ENCODE results near the gene FOXB1. TPM values are rescaled to one million over a fixed set of nuclear protein-coding genes. Genes with fewer than 3 reads are reported as not detected.
A peak's percentile ranks its signal among the peaks of the same experiment; 100 is the strongest.

The FOXB1 gene
- total and polyA plus RNA-seq, 8 donors, result not detected

DNA sequence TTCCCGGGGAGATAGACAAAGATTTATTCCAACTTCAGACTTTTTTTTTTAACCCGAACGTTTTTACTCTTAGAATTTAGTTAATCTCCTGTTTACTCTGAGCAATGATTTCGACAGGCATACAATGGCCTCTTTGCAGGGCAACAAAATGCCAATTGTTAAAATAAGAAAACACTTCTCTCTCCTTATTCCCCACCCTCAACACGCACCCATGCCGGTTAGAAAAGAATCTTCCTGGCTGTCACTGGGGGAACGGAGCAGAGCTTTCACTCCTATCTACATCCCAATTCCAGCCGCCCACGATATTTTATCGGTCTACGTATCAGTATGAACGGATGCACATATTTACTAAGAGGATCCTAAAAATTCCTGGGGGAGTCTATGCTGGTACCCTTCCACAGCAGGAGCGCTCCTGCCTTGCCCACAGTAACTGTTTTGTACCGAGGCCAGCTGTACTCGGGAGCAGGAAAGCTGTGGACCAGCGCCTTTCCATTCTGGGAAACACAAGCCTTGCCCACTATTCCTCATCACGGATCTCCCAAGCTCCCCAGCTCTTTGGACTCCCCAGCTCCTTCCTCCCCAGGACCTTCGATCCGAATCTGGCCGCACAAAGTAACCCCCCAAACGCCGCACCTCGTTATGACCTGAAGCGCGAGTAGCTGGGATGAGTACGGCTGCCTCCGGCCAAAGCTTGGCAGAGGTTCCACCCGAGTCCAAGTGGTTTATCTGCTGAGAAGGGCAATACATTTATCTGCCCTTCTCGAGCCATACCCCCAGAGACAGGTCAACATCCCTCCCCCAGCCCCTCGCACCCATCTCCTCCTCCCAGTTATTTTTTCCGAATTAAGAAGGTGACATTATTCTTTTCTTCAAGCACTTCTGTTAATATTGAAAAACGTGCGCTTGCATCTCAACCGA, 2.2 kb upstream of the FOXB1 start:
- ATAC-seq, result no peak
- no peak for DNase-seq
- TF ChIP-seq, protein P1, sequence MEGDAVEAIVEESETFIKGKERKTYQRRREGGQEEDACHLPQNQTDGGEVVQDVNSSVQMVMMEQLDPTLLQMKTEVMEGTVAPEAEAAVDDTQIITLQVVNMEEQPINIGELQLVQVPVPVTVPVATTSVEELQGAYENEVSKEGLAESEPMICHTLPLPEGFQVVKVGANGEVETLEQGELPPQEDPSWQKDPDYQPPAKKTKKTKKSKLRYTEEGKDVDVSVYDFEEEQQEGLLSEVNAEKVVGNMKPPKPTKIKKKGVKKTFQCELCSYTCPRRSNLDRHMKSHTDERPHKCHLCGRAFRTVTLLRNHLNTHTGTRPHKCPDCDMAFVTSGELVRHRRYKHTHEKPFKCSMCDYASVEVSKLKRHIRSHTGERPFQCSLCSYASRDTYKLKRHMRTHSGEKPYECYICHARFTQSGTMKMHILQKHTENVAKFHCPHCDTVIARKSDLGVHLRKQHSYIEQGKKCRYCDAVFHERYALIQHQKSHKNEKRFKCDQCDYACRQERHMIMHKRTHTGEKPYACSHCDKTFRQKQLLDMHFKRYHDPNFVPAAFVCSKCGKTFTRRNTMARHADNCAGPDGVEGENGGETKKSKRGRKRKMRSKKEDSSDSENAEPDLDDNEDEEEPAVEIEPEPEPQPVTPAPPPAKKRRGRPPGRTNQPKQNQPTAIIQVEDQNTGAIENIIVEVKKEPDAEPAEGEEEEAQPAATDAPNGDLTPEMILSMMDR (IDR thresholded peaks at IDR 0.05), result no peak

DNA sequence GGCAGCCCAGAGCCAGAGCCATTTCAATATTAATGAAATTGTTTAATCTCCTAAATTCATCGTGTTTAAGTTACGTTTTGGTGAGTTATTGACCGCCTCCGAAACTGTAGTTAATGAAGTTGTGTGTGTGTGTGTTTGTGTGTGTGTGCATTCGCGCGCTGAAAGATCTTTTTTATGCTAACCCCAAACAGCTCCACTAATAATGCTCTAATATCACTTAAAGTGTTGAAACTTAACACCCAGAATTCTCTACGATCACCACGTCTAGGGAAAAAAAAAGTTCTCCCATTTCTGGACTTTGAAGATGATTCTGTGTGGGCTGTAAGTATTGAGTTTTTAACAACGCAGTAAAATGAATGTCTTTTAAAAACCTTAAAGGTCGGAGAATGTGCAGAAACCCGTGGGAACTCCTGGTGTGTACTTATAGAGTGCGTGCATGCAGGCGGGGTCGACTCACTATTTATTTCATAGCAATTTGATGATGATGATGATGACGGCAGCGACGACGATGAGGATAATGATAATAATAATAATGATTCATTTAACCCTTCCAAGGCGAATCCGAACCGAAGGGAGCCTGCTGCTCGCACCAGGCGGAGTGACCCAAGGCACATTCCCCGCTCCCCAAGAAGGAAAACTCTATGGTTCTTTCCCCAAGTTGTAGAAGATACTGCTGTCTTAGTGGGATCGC, 1.4 kb upstream of the FOXB1 start:
- Histone ChIP-seq H3K4me3 (no peak overlapping the region), H3K27ac (no peak overlapping the region), H3K4me1 (peaks cover 22 to 34% of the 10 kb centered on the region in 2 donors), H3K27me3 (peaks cover 100% of the 10 kb centered on the region in 2 donors), H3K36me3 (no peaks in the 10 kb centered on the region), H3K9me3 (no peaks in the 10 kb centered on the region)
- TF ChIP-seq, protein P1 (IDR thresholded peaks at IDR 0.05), result no peak
- intact Hi-C loops (cut with DNase I), result no loop called here
- no peak for DNase-seq
- ATAC-seq, result no peak

More for the DNA sequence above, 2.2 kb upstream of the FOXB1 start:
- Histone ChIP-seq H3K27me3 (peaks cover 100% of the 10 kb centered on the region in 2 donors), H3K9me3 (no peaks in the 10 kb centered on the region), H3K4me3 (no peak overlapping the region), H3K27ac (no peak overlapping the region), H3K4me1 (peaks cover 22 to 36% of the 10 kb centered on the region in 2 donors), H3K36me3 (no peaks in the 10 kb centered on the region)
- intact Hi-C loops (cut with DNase I), result no loop called here

DNA sequence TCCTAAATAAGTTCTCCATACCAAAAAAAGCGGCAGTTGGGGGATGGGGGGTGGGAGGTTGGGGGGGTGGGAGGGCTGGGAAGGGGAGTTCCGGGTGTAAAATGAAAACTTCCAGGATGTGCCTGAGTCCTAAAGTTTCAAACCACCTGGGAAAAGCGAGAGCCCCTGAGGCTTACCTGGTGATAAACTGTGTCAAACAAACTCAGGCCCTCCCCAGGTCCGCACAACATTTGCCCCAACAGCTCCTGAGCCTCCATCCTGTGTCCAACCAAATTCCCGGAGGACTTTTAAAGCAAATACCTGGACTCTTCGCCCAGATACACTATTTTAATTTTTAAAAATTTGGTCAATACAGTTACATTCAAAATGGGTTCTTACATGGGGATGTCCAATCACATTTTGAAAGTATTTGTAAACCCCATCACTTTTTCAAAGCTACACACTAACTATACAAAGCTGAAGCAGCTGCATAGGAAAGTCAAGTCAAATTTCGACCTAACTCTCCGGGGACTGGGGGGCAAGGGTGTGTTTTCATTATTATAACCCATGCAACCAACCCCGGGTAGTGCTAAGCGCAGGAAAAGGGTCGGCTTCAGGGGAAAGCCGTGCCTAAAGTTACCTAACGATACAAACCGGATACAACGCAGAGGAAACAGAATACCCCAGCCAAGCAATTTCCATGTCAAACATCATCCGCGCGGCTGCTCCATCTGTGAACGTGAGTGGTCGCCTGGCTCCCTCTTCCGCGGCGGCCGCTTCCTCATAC, 685 bp upstream of the FOXB1 start:
- DNase-seq (no peak), ATAC-seq (no peak)
- Histone ChIP-seq H3K9me3 (no peaks in the 10 kb centered on the region), H3K27me3 (peaks cover 100% of the 10 kb centered on the region in 2 donors), H3K27ac (no peak overlapping the region), H3K36me3 (no peaks in the 10 kb centered on the region), H3K4me3 (no peak overlapping the region), H3K4me1 (peaks cover 22 to 34% of the 10 kb centered on the region in 2 donors)
- TF ChIP-seq, protein P1 (IDR thresholded peaks at IDR 0.05), result no peak
- intact Hi-C loops (cut with DNase I), result no loop called here

DNA sequence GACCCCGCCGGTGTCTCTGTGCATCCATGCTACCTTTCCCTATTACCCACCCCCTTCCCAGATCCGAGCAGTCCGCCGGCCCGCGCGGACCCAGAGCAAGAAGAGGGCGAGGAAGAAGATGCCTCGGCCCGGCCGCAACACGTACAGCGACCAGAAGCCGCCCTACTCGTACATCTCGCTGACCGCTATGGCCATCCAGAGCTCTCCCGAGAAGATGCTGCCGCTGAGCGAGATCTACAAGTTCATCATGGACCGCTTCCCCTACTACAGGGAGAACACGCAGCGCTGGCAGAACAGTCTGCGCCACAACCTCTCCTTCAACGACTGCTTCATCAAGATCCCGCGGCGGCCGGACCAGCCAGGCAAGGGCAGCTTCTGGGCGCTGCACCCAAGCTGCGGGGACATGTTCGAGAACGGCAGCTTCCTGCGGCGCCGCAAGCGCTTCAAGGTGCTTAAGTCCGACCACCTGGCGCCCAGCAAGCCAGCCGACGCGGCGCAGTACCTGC, 788 bp downstream of the FOXB1 start:
- peak; percentile 7 for ATAC-seq
- intact Hi-C loops (cut with DNase I), result no loop called here

More for the DNA sequence above, 788 bp downstream of the FOXB1 start:
- Histone ChIP-seq H3K4me3 (peak overlapping the region in 1 of 2 donors; percentile 36), H3K36me3 (no peaks in the 10 kb centered on the region), H3K27ac (no peak overlapping the region), H3K27me3 (peaks cover 100% of the 10 kb centered on the region in 2 donors), H3K4me1 (peaks cover 22 to 34% of the 10 kb centered on the region in 2 donors), H3K9me3 (no peaks in the 10 kb centered on the region)
- TF ChIP-seq, protein P1 (IDR thresholded peaks at IDR 0.05), result no peak
- DNase-seq, result peak in 1 of 4 donors; percentile 79
